ENCODE results near the gene BAIAP2. TPM values are rescaled to one million over a fixed set of nuclear protein-coding genes. Genes with fewer than 3 reads are reported as not detected.

The BAIAP2 gene
- total and polyA plus RNA-seq, 2 donors (not counting 3 experiments of a cell fraction or from before 2014, with no cell fraction given), result 12.3 to 18.6 TPM

DNA sequence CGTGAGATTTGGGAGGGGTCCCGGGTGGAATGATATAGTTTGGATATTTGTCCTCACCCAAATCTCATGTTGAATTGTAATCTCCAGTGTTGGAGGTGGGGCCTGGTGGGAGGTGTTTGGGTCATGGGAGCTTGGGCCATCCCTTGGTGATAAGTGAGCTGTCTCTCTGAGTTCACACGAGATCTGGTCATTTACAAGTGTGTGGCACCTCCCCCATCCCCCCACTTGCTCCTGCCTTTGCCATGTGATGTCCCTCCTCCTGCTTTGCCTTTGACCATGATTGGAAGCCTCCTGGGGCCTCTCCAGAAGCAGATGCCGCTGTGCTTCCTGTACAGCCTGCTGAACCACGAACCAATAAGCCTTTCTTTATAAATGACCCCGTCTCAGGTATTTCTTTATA is 21.3 kb upstream of the BAIAP2 start:
- no peak for TF ChIP-seq FOS (IDR thresholded peaks at IDR 0.05; ENCODE audit: borderline replicate concordance, insufficient read depth, low read length)
- TF ChIP-seq GATA2 (IDR thresholded peaks at IDR 0.05; ENCODE audit: insufficient read depth, insufficient read length, low read depth, low read length), result no peak
- TF ChIP-seq POLR2AphosphoS5 (IDR thresholded peaks at IDR 0.05; ENCODE audit: insufficient read depth, low read depth, low read length), result no peak
- TF ChIP-seq MYC (IDR thresholded peaks at IDR 0.05; ENCODE audit: low read depth, low read length), result no peak
- TF ChIP-seq, protein P1, sequence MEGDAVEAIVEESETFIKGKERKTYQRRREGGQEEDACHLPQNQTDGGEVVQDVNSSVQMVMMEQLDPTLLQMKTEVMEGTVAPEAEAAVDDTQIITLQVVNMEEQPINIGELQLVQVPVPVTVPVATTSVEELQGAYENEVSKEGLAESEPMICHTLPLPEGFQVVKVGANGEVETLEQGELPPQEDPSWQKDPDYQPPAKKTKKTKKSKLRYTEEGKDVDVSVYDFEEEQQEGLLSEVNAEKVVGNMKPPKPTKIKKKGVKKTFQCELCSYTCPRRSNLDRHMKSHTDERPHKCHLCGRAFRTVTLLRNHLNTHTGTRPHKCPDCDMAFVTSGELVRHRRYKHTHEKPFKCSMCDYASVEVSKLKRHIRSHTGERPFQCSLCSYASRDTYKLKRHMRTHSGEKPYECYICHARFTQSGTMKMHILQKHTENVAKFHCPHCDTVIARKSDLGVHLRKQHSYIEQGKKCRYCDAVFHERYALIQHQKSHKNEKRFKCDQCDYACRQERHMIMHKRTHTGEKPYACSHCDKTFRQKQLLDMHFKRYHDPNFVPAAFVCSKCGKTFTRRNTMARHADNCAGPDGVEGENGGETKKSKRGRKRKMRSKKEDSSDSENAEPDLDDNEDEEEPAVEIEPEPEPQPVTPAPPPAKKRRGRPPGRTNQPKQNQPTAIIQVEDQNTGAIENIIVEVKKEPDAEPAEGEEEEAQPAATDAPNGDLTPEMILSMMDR (IDR thresholded peaks at IDR 0.05; ENCODE audit: extremely low read depth in 1 of 2, insufficient read depth in 1 of 2, low read depth in 1 of 2, low read length in 2 of 2), result no peak
- no peak for TF ChIP-seq POLR2A (IDR thresholded peaks at IDR 0.05; ENCODE audit: low read depth, low read length)
- TF ChIP-seq JUN (IDR thresholded peaks at IDR 0.05; ENCODE audit: borderline replicate concordance, insufficient read depth, insufficient read length, low read depth), result no peak
- TF ChIP-seq, protein P2, sequence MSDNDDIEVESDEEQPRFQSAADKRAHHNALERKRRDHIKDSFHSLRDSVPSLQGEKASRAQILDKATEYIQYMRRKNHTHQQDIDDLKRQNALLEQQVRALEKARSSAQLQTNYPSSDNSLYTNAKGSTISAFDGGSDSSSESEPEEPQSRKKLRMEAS (IDR thresholded peaks at IDR 0.05; ENCODE audit: insufficient read depth, insufficient read length), result no peak
- no peak for TF ChIP-seq EZH2 (IDR thresholded peaks at IDR 0.05; ENCODE audit: borderline replicate concordance, low read depth, low read length, severe bottlenecking)
- dilution Hi-C loops (cut with MboI; ENCODE audit: extremely low pct_ligation_motif_present, low sequenced_read_pairs), result no loop called here
- Histone ChIP-seq H3K79me2 (ENCODE audit: control insufficient read depth, insufficient read depth, low read length) (no peaks in the 10 kb centered on the region), H3K27ac (ENCODE audit: insufficient read depth, low read depth, low read length) (no peak overlapping the region), H3K9me1 (replicated peaks; ENCODE audit: control insufficient read depth, extremely low read depth, insufficient read depth, low read length) (no peaks in the 10 kb centered on the region), H3K9me3 (replicated peaks; ENCODE audit: control insufficient read depth, insufficient read depth, low read length) (no peaks in the 10 kb centered on the region), H3K4me2 (ENCODE audit: insufficient read depth, low read length) (no peak overlapping the region), H2AFZ (ENCODE audit: low read depth, low read length) (no peak overlapping the region), H3K4me1 (ENCODE audit: control insufficient read depth, extremely low read depth, insufficient read depth, low read length) (peaks cover 9% of the 10 kb centered on the region), H3K27me3 (ENCODE audit: control insufficient read depth in 2 of 2, insufficient read depth in 2 of 2, low read length in 2 of 2) (peaks cover 2 to 3% of the 10 kb centered on the region in 2 experiments), H3K9ac (replicated peaks; ENCODE audit: extremely low read depth, insufficient read depth, low read length) (no peak overlapping the region), H4K20me1 (replicated peaks; ENCODE audit: control insufficient read depth, extremely low read depth, insufficient read depth, low read length) (no peaks in the 10 kb centered on the region), H3K4me3 (replicated peaks in 1 of 3; ENCODE audit: insufficient read depth in 1 of 3, low read depth in 1 of 3, low read length in 3 of 3) (no peak overlapping the region), H3K36me3 (ENCODE audit: control insufficient read depth in 2 of 2, extremely low read depth in 1 of 2, insufficient read depth in 2 of 2, low read length in 2 of 2) (no peaks in the 10 kb centered on the region)
- ChIA-PET CTCF (interaction anchor here (2.1 kb wide), 1 partner anchor 10 kb away, joined by 10 read pairs; no protein-coding TSS in a partner anchor), POLR2A (no interaction called here)
- DNase-seq (ENCODE audit: low read depth, low spot score) (no peak), FAIRE-seq (no peak)
- intact Hi-C loops (cut with micrococcal nuclease), result no loop called here
- BruUV-seq (replicated peaks), result no TSS peak

Data from endothelial cell of umbilical vein (primary cell).